GM20000 (cell line): ENCODE data around the gene FGD3.
A peak's percentile ranks its signal among the peaks of the same experiment; 100 is the strongest.

Source experiments
- DNase-seq: peaks from one replicate; pipeline ENCODE4 v3.0.0; 2012; ENCODE audit warnings: low spot score
- TF ChIP-seq, protein P1 (sequence below): IDR thresholded peaks from 2 replicates; pipeline ENCODE4 v1.5.1; 2012; ENCODE audit warnings: mild to moderate bottlenecking, control low read depth; ENCODE audit errors: extremely low read depth, missing control alignments

The FGD3 gene

GRCh38 chr9:93052791-93053540 is 105.6 kb downstream of the FGD3 start:
- TF ChIP-seq, protein P1, sequence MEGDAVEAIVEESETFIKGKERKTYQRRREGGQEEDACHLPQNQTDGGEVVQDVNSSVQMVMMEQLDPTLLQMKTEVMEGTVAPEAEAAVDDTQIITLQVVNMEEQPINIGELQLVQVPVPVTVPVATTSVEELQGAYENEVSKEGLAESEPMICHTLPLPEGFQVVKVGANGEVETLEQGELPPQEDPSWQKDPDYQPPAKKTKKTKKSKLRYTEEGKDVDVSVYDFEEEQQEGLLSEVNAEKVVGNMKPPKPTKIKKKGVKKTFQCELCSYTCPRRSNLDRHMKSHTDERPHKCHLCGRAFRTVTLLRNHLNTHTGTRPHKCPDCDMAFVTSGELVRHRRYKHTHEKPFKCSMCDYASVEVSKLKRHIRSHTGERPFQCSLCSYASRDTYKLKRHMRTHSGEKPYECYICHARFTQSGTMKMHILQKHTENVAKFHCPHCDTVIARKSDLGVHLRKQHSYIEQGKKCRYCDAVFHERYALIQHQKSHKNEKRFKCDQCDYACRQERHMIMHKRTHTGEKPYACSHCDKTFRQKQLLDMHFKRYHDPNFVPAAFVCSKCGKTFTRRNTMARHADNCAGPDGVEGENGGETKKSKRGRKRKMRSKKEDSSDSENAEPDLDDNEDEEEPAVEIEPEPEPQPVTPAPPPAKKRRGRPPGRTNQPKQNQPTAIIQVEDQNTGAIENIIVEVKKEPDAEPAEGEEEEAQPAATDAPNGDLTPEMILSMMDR, result no peak
- no peak for DNase-seq

DNA sequence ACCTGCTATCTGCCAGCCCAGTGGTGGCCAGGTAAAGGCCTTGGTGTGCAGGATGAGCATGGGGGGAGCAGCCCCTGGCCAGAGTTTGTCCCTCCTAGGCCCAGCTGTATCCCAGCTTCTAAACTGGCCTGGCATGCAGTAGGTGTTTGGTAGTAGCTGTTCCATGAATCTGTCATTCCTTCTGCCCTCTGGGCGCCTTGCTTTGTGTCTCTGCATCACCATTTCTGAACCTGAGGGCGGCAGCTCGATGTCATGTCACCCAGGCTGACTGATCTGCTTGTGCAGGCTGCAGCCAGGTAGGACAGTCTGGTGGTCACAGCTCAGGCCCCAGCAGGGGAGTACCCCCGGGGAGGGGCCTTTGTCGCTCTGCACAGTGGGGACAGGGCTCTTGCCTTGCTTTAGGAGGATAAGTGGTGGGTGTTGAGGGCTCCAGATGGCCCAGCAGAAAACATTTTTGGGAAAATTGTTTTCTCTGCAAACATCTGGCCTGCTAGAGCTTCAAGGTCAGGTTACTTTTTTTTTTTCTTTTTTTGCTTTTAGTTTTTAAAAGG is 106.5 kb downstream of the FGD3 start:
- no peak for DNase-seq

GRCh38 chr9:93054758-93055704 is 107.7 kb downstream of the FGD3 start:
- TF ChIP-seq, protein P1, result no peak
- no peak for DNase-seq

More for the DNA sequence above, 106.5 kb downstream of the FGD3 start:
- TF ChIP-seq, protein P1, result no peak

- no peak for DNase-seq
- TF ChIP-seq, protein P1, result no peak
Observed at GRCh38 chr9:93057042-93057702, 109.8 kb downstream of the FGD3 start.

- DNase-seq, result no peak
Observed at GRCh38 chr9:93057703-93058354, 110.5 kb downstream of the FGD3 start.

DNA sequence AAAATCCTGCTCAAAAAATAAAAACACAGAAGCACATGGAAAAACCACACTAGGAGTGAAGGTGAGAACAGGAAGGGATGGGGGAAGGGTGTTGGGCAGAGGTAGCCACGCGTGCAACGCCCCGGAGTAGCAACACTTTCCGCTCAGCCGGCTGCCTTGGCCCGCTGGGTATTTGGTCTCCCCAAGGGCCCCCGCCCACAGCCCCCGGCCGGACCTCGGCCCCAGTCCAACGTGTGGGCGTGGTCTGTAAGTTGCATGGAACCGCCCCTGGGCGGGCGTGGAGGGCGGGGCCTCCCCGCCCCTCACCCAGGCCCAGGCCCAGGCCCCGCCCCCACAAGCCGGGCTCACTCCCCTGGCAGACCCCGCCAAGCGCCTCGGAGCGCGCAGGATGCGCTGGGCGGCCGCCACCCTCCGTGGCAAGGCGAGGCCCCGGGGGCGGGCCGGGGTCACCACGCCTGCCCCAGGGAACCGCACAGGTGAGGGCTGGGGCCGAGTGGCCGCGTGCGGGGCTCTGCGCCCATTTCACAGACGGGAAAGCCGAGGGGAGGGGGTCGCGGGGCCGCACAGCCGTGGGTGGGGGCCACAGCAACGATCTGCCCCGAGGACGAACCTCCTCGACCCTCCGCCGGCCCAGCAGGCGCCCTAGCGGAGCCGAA is 111.2 kb downstream of the FGD3 start, which contains the start of gene SUSD3:
TSS of gene SUSD3 (plus strand) at position 347 of the 656 bp plus-strand sequence. CDS start at position 389, 42 bp downstream.
- TF ChIP-seq, protein P1, result no peak
- peak; percentile 92 for DNase-seq

More at GRCh38 chr9:93057703-93058354, 110.5 kb downstream of the FGD3 start:
- TF ChIP-seq, protein P1, result no peak
